SJCRH30 (cell line): ENCODE data around the gene COMMD10. TPM values are rescaled to one million over a fixed set of nuclear protein-coding genes. Genes with fewer than 3 reads are reported as not detected.

Source experiments
- DNase-seq, 2 experiments: peaks; one replicate each; pipeline ENCODE4 v3.0.0-alpha.2; 2015 to 2020
- H3K27ac ChIP-seq: fragments of 250-450 bp; sonication (Bioruptor Pico); 2 replicates; pipeline ENCODE4 v1.5.1; 2020; ENCODE audit warnings: mild to moderate bottlenecking, moderate library complexity
- H3K27me3 ChIP-seq: fragments of 250-450 bp; sonication (Bioruptor Pico); 2 replicates; pipeline ENCODE4 v1.5.1; 2020; ENCODE audit warnings: mild to moderate bottlenecking, moderate library complexity
- H3K36me3 ChIP-seq: fragments of 250-450 bp; sonication (Bioruptor Pico); 2 replicates; pipeline ENCODE4 v1.5.1; 2020; ENCODE audit warnings: mild to moderate bottlenecking, moderate library complexity
- H3K4me1 ChIP-seq: fragments of 250-450 bp; sonication (Bioruptor Pico); 2 replicates; pipeline ENCODE4 v1.5.1; 2020; ENCODE audit warnings: mild to moderate bottlenecking, moderate library complexity
- H3K4me3 ChIP-seq: fragments of 250-450 bp; sonication (Bioruptor Pico); 2 replicates; pipeline ENCODE4 v1.5.1; 2020; ENCODE audit warnings: mild to moderate bottlenecking, moderate library complexity
- H3K9me3 ChIP-seq: fragments of 250-450 bp; sonication (Bioruptor Pico); replicated peaks from 2 replicates; pipeline ENCODE4 v1.5.1; 2020; ENCODE audit warnings: mild to moderate bottlenecking, moderate library complexity
- total RNA-seq: library from RNA; depleted of rRNA; stranded (reverse); fragments of >200 nt; shearing (Covaris generic); gene quantifications from 2 replicates; pipeline ENCODE4 v1.2.3, GENCODE V29; 2014

COMMD10 gene
- total RNA-seq, 1 experiment from 2014 or later, result 56.8 TPM

GRCh38 chr5:116273448-116274242 is 188.8 kb downstream of the COMMD10 start:
- DNase-seq, result no peak
- Histone ChIP-seq H3K4me1 (no peaks in the 10 kb centered on the region), H3K4me3 (no peak overlapping the region), H3K27ac (no peak overlapping the region), H3K9me3 (peaks cover 3% of the 10 kb centered on the region; the same call in 1 of the 2 replicates), H3K27me3 (no peaks in the 10 kb centered on the region), H3K36me3 (no peaks in the 10 kb centered on the region)

GRCh38 chr5:116274251-116274650 is 189.4 kb downstream of the COMMD10 start:
- Histone ChIP-seq H3K9me3 (peaks cover 3% of the 10 kb centered on the region; the same call in 1 of the 2 replicates), H3K27ac (no peak overlapping the region), H3K4me1 (no peaks in the 10 kb centered on the region), H3K36me3 (no peaks in the 10 kb centered on the region), H3K27me3 (no peaks in the 10 kb centered on the region), H3K4me3 (no peak overlapping the region)
- DNase-seq, result no peak

GRCh38 chr5:116275282-116275681 is 190.5 kb downstream of the COMMD10 start:
- H3K4me3 ChIP-seq, result no peak overlapping the region

GRCh38 chr5:116276952-116277351 is 192.1 kb downstream of the COMMD10 start:
- Histone ChIP-seq H3K9me3 (peaks cover 3% of the 10 kb centered on the region; the same call in 1 of the 2 replicates), H3K27ac (no peak overlapping the region), H3K4me1 (no peaks in the 10 kb centered on the region), H3K4me3 (no peak overlapping the region), H3K27me3 (no peaks in the 10 kb centered on the region), H3K36me3 (no peaks in the 10 kb centered on the region)
- no peak for DNase-seq

More at GRCh38 chr5:116275282-116275681, 190.5 kb downstream of the COMMD10 start:
- no peaks in the 10 kb centered on the region for H3K27me3 ChIP-seq
- no peak for DNase-seq
- no peaks in the 10 kb centered on the region for H3K4me1 ChIP-seq
- peaks cover 3% of the 10 kb centered on the region; the same call in 1 of the 2 replicates for H3K9me3 ChIP-seq
- no peak overlapping the region for H3K27ac ChIP-seq
- H3K36me3 ChIP-seq, result no peaks in the 10 kb centered on the region

- Histone ChIP-seq H3K9me3 (0 out of 2 replicates have a peak, but pooled peaks cover 3% of the 10 kb centered on the region), H3K27me3 (no peaks in the 10 kb centered on the region), H3K4me1 (no peaks in the 10 kb centered on the region), H3K27ac (no peak overlapping the region), H3K4me3 (no peak overlapping the region), H3K36me3 (no peaks in the 10 kb centered on the region)
- no peak for DNase-seq
These were observed 195.5 kb downstream of the COMMD10 start for GRCh38 chr5:116280149-116280803.

- DNase-seq, result no peak
- Histone ChIP-seq H3K4me1 (no peaks in the 10 kb centered on the region), H3K36me3 (no peaks in the 10 kb centered on the region), H3K27me3 (no peaks in the 10 kb centered on the region), H3K27ac (no peak overlapping the region), H3K9me3 (0 out of 2 replicates have a peak, but pooled peaks cover 3% of the 10 kb centered on the region), H3K4me3 (no peak overlapping the region)
These were observed 196.5 kb downstream of the COMMD10 start for GRCh38 chr5:116281309-116281708.

- H3K4me1 ChIP-seq, result no peaks in the 10 kb centered on the region
- H3K36me3 ChIP-seq, result 0 out of 2 replicates have a peak, but pooled peaks cover 3% of the 10 kb centered on the region
- H3K27ac ChIP-seq, result no peak overlapping the region
- no peak for DNase-seq
- no peak overlapping the region for H3K4me3 ChIP-seq
- H3K27me3 ChIP-seq, result no peaks in the 10 kb centered on the region
- H3K9me3 ChIP-seq, result peaks cover 11% of the 10 kb centered on the region; the same call in 1 of the 2 replicates
These were observed 203.7 kb downstream of the COMMD10 start for GRCh38 chr5:116288524-116288923.

GRCh38 chr5:116289276-116289675 is 204.5 kb downstream of the COMMD10 start:
- peaks cover 11% of the 10 kb centered on the region; the same call in 1 of the 2 replicates for H3K9me3 ChIP-seq
- peak in 1 of 2 experiments; percentile 8 for DNase-seq
- H3K27me3 ChIP-seq, result no peaks in the 10 kb centered on the region
- 0 out of 2 replicates have a peak, but pooled peaks cover 3% of the 10 kb centered on the region for H3K36me3 ChIP-seq
- H3K4me3 ChIP-seq, result no peak overlapping the region
- no peak overlapping the region for H3K27ac ChIP-seq
- H3K4me1 ChIP-seq, result no peaks in the 10 kb centered on the region

- DNase-seq, result no peak
- no peaks in the 10 kb centered on the region for H3K4me1 ChIP-seq
- H3K4me3 ChIP-seq, result no peak overlapping the region
- H3K27ac ChIP-seq, result no peak overlapping the region
- H3K36me3 ChIP-seq, result 0 out of 2 replicates have a peak, but pooled peaks cover 3% of the 10 kb centered on the region
- no peaks in the 10 kb centered on the region for H3K27me3 ChIP-seq
- H3K9me3 ChIP-seq, result peaks cover 11% of the 10 kb centered on the region; the same call in 1 of the 2 replicates
These were observed 206.4 kb downstream of the COMMD10 start for GRCh38 chr5:116291271-116291670.

GRCh38 chr5:116292321-116292720 is 207.5 kb downstream of the COMMD10 start:
- Histone ChIP-seq H3K27me3 (no peaks in the 10 kb centered on the region), H3K27ac (no peak overlapping the region), H3K36me3 (0 out of 2 replicates have a peak, but pooled peaks cover 3% of the 10 kb centered on the region), H3K9me3 (peaks cover 8% of the 10 kb centered on the region; the same call in 1 of the 2 replicates), H3K4me1 (no peaks in the 10 kb centered on the region), H3K4me3 (no peak overlapping the region)
- DNase-seq, result no peak

GRCh38 chr5:116296335-116297072 is 211.7 kb downstream of the COMMD10 start:
- H3K36me3 ChIP-seq, result 0 out of 2 replicates have a peak, but pooled peaks cover 2% of the 10 kb centered on the region
- no peak overlapping the region for H3K27ac ChIP-seq
- H3K4me3 ChIP-seq, result no peak overlapping the region
- peaks cover 7% of the 10 kb centered on the region; the same call in 1 of the 2 replicates for H3K9me3 ChIP-seq
- H3K4me1 ChIP-seq, result no peaks in the 10 kb centered on the region
- H3K27me3 ChIP-seq, result no peaks in the 10 kb centered on the region
- DNase-seq, result no peak

GRCh38 chr5:116297296-116297814 is 212.5 kb downstream of the COMMD10 start:
- DNase-seq, result no peak

GRCh38 chr5:116299746-116300640 is 215.2 kb downstream of the COMMD10 start:
- no peak overlapping the region for H3K27ac ChIP-seq
- no peak for DNase-seq

More at GRCh38 chr5:116297296-116297814, 212.5 kb downstream of the COMMD10 start:
- Histone ChIP-seq H3K36me3 (0 out of 2 replicates have a peak, but pooled peaks cover 2% of the 10 kb centered on the region), H3K4me1 (no peaks in the 10 kb centered on the region), H3K9me3 (peaks cover 7% of the 10 kb centered on the region; the same call in 1 of the 2 replicates), H3K27me3 (no peaks in the 10 kb centered on the region), H3K27ac (no peak overlapping the region), H3K4me3 (no peak overlapping the region)

More at GRCh38 chr5:116299746-116300640, 215.2 kb downstream of the COMMD10 start:
- Histone ChIP-seq H3K27me3 (no peaks in the 10 kb centered on the region), H3K36me3 (no peaks in the 10 kb centered on the region), H3K4me1 (no peaks in the 10 kb centered on the region), H3K9me3 (peaks cover 7% of the 10 kb centered on the region; the same call in 1 of the 2 replicates), H3K4me3 (no peak overlapping the region)
